ENCODE results near the gene GATA3. TPM values are rescaled to one million over a fixed set of nuclear protein-coding genes. Genes with fewer than 3 reads are reported as not detected.
A peak's percentile ranks its signal among the peaks of the same experiment; 100 is the strongest.

The GATA3 gene
- total RNA-seq, 1 donor from 2014 or later = 17.6 TPM

DNA sequence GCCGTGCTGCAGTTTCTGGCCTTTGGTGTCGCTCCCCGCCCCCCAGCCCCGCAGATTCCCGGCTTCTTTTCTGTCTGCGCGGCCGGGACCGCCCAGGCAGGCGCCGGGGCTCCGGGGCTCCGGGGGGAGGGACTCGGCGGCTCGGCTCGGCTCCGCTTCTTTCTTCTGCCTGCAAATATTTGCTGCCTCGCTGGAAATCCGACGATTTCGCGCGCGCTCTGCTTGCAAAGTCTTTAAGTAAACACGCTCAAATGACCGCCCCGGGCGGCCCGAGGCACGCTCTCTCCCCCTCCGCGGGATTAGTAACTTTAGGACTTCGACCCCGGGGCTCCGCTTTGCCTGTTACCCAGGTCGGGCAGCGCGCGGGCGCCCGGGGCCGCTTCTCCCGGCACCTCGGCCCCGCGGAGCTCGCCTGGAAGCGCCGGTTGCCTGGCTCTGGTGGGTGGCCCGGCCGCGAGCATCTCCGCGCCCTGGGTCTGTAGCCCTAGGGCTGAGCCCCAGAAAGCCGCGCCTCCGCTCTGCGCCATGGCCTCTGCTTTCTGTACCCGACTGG lies 3.9 kb upstream of the GATA3 start:
- DNase-seq (ENCODE audit: low read depth) = no peak
- peak overlapping the region; percentile 82 for H3K4me2 ChIP-seq (ENCODE audit: low read length)
- no peaks in the 10 kb centered on the region for H3K9me3 ChIP-seq (ENCODE audit: insufficient read depth, low read depth, low read length)
- peak overlapping the region; percentile 41 for H2AFZ ChIP-seq (ENCODE audit: low read depth, low read length)
- no peak for FAIRE-seq
- Mint-ChIP-seq H3K36me3 (ENCODE audit: low read depth, unreplicated experiment) (peaks cover 2% of the 10 kb centered on the region), H3K4me3 (ENCODE audit: unreplicated experiment) (peak overlapping the region; percentile 77), H3K9me3 (ENCODE audit: unreplicated experiment) (no peaks in the 10 kb centered on the region), H3K27me3 (ENCODE audit: low read depth, unreplicated experiment) (peaks cover 51% of the 10 kb centered on the region), H3K4me1 (ENCODE audit: low read depth, unreplicated experiment) (peaks cover 2% of the 10 kb centered on the region), H3K27ac (ENCODE audit: unreplicated experiment) (no peak overlapping the region)
- peaks cover 18% of the 10 kb centered on the region for H3K4me1 ChIP-seq (ENCODE audit: insufficient read depth, low read length)
- H3K27me3 ChIP-seq (ENCODE audit: insufficient read depth, low read length) = peaks cover 81% of the 10 kb centered on the region
- no peak overlapping the region for H3K27ac ChIP-seq (ENCODE audit: low read depth, low read length)
- H3K36me3 ChIP-seq (ENCODE audit: insufficient read depth, low read length) = no peaks in the 10 kb centered on the region
- peak overlapping the region; percentile 46 for H3K4me3 ChIP-seq (ENCODE audit: insufficient read depth, low read depth, low read length)
- no peaks in the 10 kb centered on the region for H3K79me2 ChIP-seq (ENCODE audit: insufficient read depth, low read length)
- no peak overlapping the region for H3K9ac ChIP-seq (ENCODE audit: low read length)
- H4K20me1 ChIP-seq (ENCODE audit: insufficient read depth, low read length) = peaks cover 22% of the 10 kb centered on the region
- TF ChIP-seq, protein P1, sequence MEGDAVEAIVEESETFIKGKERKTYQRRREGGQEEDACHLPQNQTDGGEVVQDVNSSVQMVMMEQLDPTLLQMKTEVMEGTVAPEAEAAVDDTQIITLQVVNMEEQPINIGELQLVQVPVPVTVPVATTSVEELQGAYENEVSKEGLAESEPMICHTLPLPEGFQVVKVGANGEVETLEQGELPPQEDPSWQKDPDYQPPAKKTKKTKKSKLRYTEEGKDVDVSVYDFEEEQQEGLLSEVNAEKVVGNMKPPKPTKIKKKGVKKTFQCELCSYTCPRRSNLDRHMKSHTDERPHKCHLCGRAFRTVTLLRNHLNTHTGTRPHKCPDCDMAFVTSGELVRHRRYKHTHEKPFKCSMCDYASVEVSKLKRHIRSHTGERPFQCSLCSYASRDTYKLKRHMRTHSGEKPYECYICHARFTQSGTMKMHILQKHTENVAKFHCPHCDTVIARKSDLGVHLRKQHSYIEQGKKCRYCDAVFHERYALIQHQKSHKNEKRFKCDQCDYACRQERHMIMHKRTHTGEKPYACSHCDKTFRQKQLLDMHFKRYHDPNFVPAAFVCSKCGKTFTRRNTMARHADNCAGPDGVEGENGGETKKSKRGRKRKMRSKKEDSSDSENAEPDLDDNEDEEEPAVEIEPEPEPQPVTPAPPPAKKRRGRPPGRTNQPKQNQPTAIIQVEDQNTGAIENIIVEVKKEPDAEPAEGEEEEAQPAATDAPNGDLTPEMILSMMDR (IDR thresholded peaks at IDR 0.05; ENCODE audit: insufficient read depth, low read depth, low read length) = no peak
- TF ChIP-seq EZH2 (IDR thresholded peaks at IDR 0.05; ENCODE audit: insufficient read depth, low read length) = peak; percentile 14

DNA sequence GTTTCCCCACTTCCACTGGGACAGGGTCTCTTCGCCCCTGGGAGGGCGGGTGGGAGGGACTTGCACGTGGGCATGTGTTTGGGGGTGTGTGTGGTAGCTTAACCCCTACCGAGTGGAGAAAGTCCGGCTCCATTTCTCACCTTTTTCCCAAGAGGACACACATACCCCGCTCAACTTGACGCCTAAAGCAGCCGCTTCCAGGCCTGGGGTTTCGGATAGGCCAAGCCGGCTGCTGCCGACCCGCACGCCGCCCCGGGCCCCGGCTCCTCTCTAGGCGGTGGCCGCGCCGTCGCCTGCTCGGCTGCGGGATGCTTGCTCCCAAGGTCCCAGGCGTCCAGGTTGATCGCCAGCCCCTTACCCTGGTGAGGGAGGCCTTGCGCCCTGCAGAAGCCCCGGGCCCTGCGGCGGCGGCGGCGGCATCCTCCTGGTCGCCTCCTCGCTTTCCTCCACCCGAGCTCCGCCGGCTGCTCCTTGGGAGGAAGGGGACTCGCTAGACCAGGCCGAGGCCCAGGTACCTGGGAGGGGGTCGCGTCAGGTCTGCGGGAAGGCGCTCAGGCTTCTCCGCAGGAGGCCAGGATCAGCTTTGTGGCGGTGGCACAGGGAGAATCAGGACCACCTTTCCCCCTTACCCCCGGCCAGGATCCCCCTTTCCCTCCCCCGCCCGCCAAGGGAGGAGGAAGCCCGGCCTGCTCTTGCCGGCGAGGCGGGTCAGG lies 3.2 kb upstream of the GATA3 start:
- Histone ChIP-seq H3K9ac (ENCODE audit: low read length) (no peak overlapping the region), H3K36me3 (ENCODE audit: insufficient read depth, low read length) (no peaks in the 10 kb centered on the region), H3K4me2 (ENCODE audit: low read length) (no peak overlapping the region), H4K20me1 (ENCODE audit: insufficient read depth, low read length) (peaks cover 21% of the 10 kb centered on the region), H3K9me3 (ENCODE audit: insufficient read depth, low read depth, low read length) (no peaks in the 10 kb centered on the region), H3K4me3 (ENCODE audit: insufficient read depth, low read depth, low read length) (no peak overlapping the region), H3K27ac (ENCODE audit: low read depth, low read length) (no peak overlapping the region), H2AFZ (ENCODE audit: low read depth, low read length) (no peak overlapping the region), H3K27me3 (ENCODE audit: insufficient read depth, low read length) (peaks cover 76% of the 10 kb centered on the region), H3K79me2 (ENCODE audit: insufficient read depth, low read length) (no peaks in the 10 kb centered on the region), H3K4me1 (ENCODE audit: insufficient read depth, low read length) (peaks cover 18% of the 10 kb centered on the region)
- TF ChIP-seq, protein P1 (IDR thresholded peaks at IDR 0.05; ENCODE audit: insufficient read depth, low read depth, low read length) = no peak
- peak; percentile 88 for TF ChIP-seq EZH2 (IDR thresholded peaks at IDR 0.05; ENCODE audit: insufficient read depth, low read length)
- no peak for FAIRE-seq
- Mint-ChIP-seq H3K36me3 (ENCODE audit: low read depth, unreplicated experiment) (peaks cover 2% of the 10 kb centered on the region), H3K9me3 (ENCODE audit: unreplicated experiment) (no peaks in the 10 kb centered on the region), H3K27ac (ENCODE audit: unreplicated experiment) (no peak overlapping the region), H3K4me3 (ENCODE audit: unreplicated experiment) (no peak overlapping the region), H3K27me3 (ENCODE audit: low read depth, unreplicated experiment) (peaks cover 45% of the 10 kb centered on the region), H3K4me1 (ENCODE audit: low read depth, unreplicated experiment) (peaks cover 2% of the 10 kb centered on the region)
- DNase-seq (ENCODE audit: low read depth) = no peak

DNA sequence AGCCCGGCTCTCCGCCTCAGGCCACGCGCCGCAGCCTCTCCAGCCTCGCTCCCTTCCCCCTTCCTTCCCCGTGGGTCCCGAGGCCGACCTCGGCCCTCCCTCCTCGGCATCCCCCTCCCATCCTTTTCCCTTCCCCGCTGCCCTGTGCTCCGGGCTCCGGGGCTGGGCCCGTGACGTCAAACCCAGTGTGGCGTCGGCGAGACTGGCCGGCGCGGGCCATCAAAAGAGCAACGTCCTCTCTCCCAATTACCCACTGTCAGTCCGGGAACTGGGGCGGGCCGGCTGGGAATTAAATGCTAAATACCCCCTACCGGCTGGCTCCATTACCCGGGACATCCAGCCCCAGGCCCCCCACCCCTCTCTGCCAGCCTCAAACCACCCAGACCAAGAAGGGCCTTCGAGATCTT lies 2.6 kb upstream of the GATA3 start:
- H3K9ac ChIP-seq (ENCODE audit: low read length) = no peak overlapping the region
- TF ChIP-seq EZH2 (IDR thresholded peaks at IDR 0.05; ENCODE audit: insufficient read depth, low read length) = peak; percentile 93
- TF ChIP-seq, protein P1 (IDR thresholded peaks at IDR 0.05; ENCODE audit: insufficient read depth, low read depth, low read length) = no peak
- peaks cover 15% of the 10 kb centered on the region for H4K20me1 ChIP-seq (ENCODE audit: insufficient read depth, low read length)
- no peaks in the 10 kb centered on the region for H3K36me3 ChIP-seq (ENCODE audit: insufficient read depth, low read length)
- H3K27ac ChIP-seq (ENCODE audit: low read depth, low read length) = no peak overlapping the region
- H3K4me3 ChIP-seq (ENCODE audit: insufficient read depth, low read depth, low read length) = no peak overlapping the region
- H3K79me2 ChIP-seq (ENCODE audit: insufficient read depth, low read length) = no peaks in the 10 kb centered on the region
- Mint-ChIP-seq H3K27ac (ENCODE audit: unreplicated experiment) (no peak overlapping the region), H3K27me3 (ENCODE audit: low read depth, unreplicated experiment) (peaks cover 43% of the 10 kb centered on the region), H3K9me3 (ENCODE audit: unreplicated experiment) (no peaks in the 10 kb centered on the region), H3K36me3 (ENCODE audit: low read depth, unreplicated experiment) (peaks cover 2% of the 10 kb centered on the region), H3K4me1 (ENCODE audit: low read depth, unreplicated experiment) (peaks cover 5% of the 10 kb centered on the region), H3K4me3 (ENCODE audit: unreplicated experiment) (peak overlapping the region; percentile 73)
- no peak for DNase-seq (ENCODE audit: low read depth)
- FAIRE-seq = no peak
- H3K27me3 ChIP-seq (ENCODE audit: insufficient read depth, low read length) = peaks cover 76% of the 10 kb centered on the region
- H3K9me3 ChIP-seq (ENCODE audit: insufficient read depth, low read depth, low read length) = no peaks in the 10 kb centered on the region
- H2AFZ ChIP-seq (ENCODE audit: low read depth, low read length) = no peak overlapping the region
- peak overlapping the region; percentile 48 for H3K4me2 ChIP-seq (ENCODE audit: low read length)
- H3K4me1 ChIP-seq (ENCODE audit: insufficient read depth, low read length) = peaks cover 18% of the 10 kb centered on the region
